ENCODE results near the gene GPR146.

DNA sequence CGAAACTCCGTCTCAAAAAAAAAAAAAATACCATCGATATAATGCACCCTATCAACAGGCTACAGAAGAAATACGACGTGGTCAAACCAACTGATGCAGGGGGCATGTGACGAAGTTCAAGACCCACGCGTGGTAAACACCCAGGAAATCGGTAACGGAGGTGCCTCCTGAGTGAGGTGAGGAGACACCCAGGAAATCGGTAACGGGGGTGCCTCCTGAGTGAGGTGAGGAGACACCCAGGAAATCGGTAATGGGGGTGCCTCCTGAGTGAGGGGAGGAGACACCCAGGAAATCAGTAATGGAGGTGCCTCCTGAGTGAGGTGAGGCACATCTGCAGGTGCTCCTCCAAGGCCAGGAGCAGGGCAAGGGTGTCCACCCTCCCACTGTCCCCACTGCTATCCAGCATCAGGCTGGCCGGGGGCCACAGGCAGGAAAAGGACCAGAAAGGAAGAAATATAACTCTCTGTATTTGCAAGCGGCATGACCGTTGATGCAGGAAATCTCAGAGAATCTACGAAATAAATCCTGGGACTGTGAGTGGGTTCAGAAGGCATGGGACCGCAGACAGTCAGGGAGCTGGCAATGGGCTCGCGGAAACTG lies 10.7 kb upstream of the GPR146 start:
- no peak for TF ChIP-seq POLR2AphosphoS5 (IDR thresholded peaks at IDR 0.05; ENCODE audit: low read depth, low read length)
- TF ChIP-seq, protein P1, sequence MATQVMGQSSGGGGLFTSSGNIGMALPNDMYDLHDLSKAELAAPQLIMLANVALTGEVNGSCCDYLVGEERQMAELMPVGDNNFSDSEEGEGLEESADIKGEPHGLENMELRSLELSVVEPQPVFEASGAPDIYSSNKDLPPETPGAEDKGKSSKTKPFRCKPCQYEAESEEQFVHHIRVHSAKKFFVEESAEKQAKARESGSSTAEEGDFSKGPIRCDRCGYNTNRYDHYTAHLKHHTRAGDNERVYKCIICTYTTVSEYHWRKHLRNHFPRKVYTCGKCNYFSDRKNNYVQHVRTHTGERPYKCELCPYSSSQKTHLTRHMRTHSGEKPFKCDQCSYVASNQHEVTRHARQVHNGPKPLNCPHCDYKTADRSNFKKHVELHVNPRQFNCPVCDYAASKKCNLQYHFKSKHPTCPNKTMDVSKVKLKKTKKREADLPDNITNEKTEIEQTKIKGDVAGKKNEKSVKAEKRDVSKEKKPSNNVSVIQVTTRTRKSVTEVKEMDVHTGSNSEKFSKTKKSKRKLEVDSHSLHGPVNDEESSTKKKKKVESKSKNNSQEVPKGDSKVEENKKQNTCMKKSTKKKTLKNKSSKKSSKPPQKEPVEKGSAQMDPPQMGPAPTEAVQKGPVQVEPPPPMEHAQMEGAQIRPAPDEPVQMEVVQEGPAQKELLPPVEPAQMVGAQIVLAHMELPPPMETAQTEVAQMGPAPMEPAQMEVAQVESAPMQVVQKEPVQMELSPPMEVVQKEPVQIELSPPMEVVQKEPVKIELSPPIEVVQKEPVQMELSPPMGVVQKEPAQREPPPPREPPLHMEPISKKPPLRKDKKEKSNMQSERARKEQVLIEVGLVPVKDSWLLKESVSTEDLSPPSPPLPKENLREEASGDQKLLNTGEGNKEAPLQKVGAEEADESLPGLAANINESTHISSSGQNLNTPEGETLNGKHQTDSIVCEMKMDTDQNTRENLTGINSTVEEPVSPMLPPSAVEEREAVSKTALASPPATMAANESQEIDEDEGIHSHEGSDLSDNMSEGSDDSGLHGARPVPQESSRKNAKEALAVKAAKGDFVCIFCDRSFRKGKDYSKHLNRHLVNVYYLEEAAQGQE (IDR thresholded peaks at IDR 0.05; ENCODE audit: insufficient read depth in 1 of 2, low read depth in 2 of 2, low read length in 2 of 2) = no peak
- TF ChIP-seq SIN3A (IDR thresholded peaks at IDR 0.05; ENCODE audit: borderline replicate concordance, insufficient read depth, low read length) = no peak
- TF ChIP-seq TAF1 (IDR thresholded peaks at IDR 0.05; ENCODE audit: borderline replicate concordance, insufficient read depth, low read length) = no peak
- no peak for TF ChIP-seq FOXP2 (optimal IDR thresholded peaks at IDR 0.05; ENCODE audit: borderline replicate concordance, extremely low read depth, extremely low read length, insufficient read depth)

Measured in PFSK-1 (cell line).